HG03354 (cell line): ENCODE results near the gene LRRC4.

Experiments used
- ATAC-seq: cut with Tn5 transposase; IDR thresholded peaks from one replicate; pipeline ENCODE4 v1.9.1; 2021; ENCODE audit warnings: mild to moderate bottlenecking; ENCODE audit not compliant: unreplicated experiment, poor library complexity, severe bottlenecking

Gene LRRC4

GRCh38 chr7:128060018-128060417 lies 28.8 kb upstream of the LRRC4 start:
- no peak for ATAC-seq

GRCh38 chr7:128059143-128059988 lies 28.1 kb upstream of the LRRC4 start:
- ATAC-seq, result no peak

GRCh38 chr7:128057909-128058308 lies 26.7 kb upstream of the LRRC4 start:
- ATAC-seq, result no peak

- ATAC-seq, result no peak
Measured at GRCh38 chr7:128056901-128057300, 25.7 kb upstream of the LRRC4 start.

- ATAC-seq, result no peak
Measured at GRCh38 chr7:128055637-128056036, 24.4 kb upstream of the LRRC4 start.

GRCh38 chr7:128054511-128054910 lies 23.3 kb upstream of the LRRC4 start:
- no peak for ATAC-seq

- no peak for ATAC-seq
Measured at GRCh38 chr7:128053991-128054390, 22.8 kb upstream of the LRRC4 start.

GRCh38 chr7:128053023-128053422 lies 21.8 kb upstream of the LRRC4 start:
- no peak for ATAC-seq

GRCh38 chr7:128052404-128052803 lies 21.2 kb upstream of the LRRC4 start:
- no peak for ATAC-seq

- no peak for ATAC-seq
Measured at GRCh38 chr7:128045766-128046165, 14.5 kb upstream of the LRRC4 start.

GRCh38 chr7:128045158-128045557 lies 13.9 kb upstream of the LRRC4 start:
- ATAC-seq, result no peak

GRCh38 chr7:128044064-128044463 lies 12.8 kb upstream of the LRRC4 start:
- ATAC-seq, result no peak

GRCh38 chr7:128042012-128042411 lies 10.8 kb upstream of the LRRC4 start:
- ATAC-seq, result no peak

GRCh38 chr7:128041203-128041602 lies 10.0 kb upstream of the LRRC4 start:
- ATAC-seq, result no peak

- no peak for ATAC-seq
Measured at GRCh38 chr7:128040205-128040604, 9.0 kb upstream of the LRRC4 start.

- no peak for ATAC-seq
Measured at GRCh38 chr7:128039544-128039953, 8.3 kb upstream of the LRRC4 start.

GRCh38 chr7:128037880-128038619 lies 6.8 kb upstream of the LRRC4 start:
- peak; percentile 59 for ATAC-seq

GRCh38 chr7:128037081-128037480 lies 5.8 kb upstream of the LRRC4 start:
- ATAC-seq, result no peak

GRCh38 chr7:128036226-128036940 lies 5.1 kb upstream of the LRRC4 start:
- no peak for ATAC-seq

- no peak for ATAC-seq
Measured at GRCh38 chr7:128035712-128036111, 4.5 kb upstream of the LRRC4 start.
